ENCODE data around the gene CHMP5. TPM values are rescaled to one million over a fixed set of nuclear protein-coding genes. Genes with fewer than 3 reads are reported as not detected.

CHMP5 gene
- 68.2 to 91.4 TPM (median 79.5 TPM) in 5 replicates for total RNA-seq (2022; extraction: Qiagen RNA extraction; ENCODE audit: low read depth)

GRCh38 chr9:33264473-33265177 lies at the start of gene CHMP5, which contains the start of gene BAG1:
Gene CHMP5 (plus strand): TSS chr9:33265049. CDS start chr9:33265079, 30 bp downstream.
Gene BAG1 (minus strand): TSS chr9:33264708.

GRCh38 chr9:33239921-33240320 lies 24.9 kb upstream of the CHMP5 start, which contains the start of gene SPINK4:
Gene SPINK4 (plus strand): TSS chr9:33240167. CDS start chr9:33240209, 42 bp downstream.

GRCh38 chr9:33290247-33291030 lies 25.6 kb downstream of the CHMP5 start, which contains the start of gene NFX1:
Gene NFX1 (plus strand): TSS chr9:33290516. CDS start chr9:33290573, 57 bp downstream.

Other genes starting within 250 kb of the CHMP5 start
- gene DNAJA1, start 239.8 kb upstream of the CHMP5 start, total RNA-seq (2022; extraction: Qiagen RNA extraction; ENCODE audit: low read depth): 229 to 270 TPM (median 268 TPM) in 5 replicates
- gene SMU1, start 188.4 kb upstream of the CHMP5 start, total RNA-seq (2022; extraction: Qiagen RNA extraction; ENCODE audit: low read depth): 17.2 to 23.4 TPM (median 20.1 TPM) in 5 replicates
- gene B4GALT1, start 97.7 kb upstream of the CHMP5 start, total RNA-seq (2022; extraction: Qiagen RNA extraction; ENCODE audit: low read depth): 122 to 183 TPM (median 172 TPM) in 5 replicates
- not detected in 5 replicates for gene SPINK4, start 24.9 kb upstream of the CHMP5 start, total RNA-seq (2022; extraction: Qiagen RNA extraction; ENCODE audit: low read depth)
- 141 to 166 TPM (median 156 TPM) in 5 replicates for gene BAG1, start 341 bp upstream of the CHMP5 start, total RNA-seq (2022; extraction: Qiagen RNA extraction; ENCODE audit: low read depth)
- gene NFX1, start 25.5 kb downstream of the CHMP5 start, total RNA-seq (2022; extraction: Qiagen RNA extraction; ENCODE audit: low read depth): 27.4 to 30.4 TPM (median 30.3 TPM) in 5 replicates
- gene AQP7, start 137.5 kb downstream of the CHMP5 start, total RNA-seq (2022; extraction: Qiagen RNA extraction; ENCODE audit: low read depth): 0.35 to 0.74 TPM (median 0.53 TPM) in 5 replicates
- 15.9 to 27.5 TPM (median 22.9 TPM) in 5 replicates for gene AQP3, start 182.5 kb downstream of the CHMP5 start, total RNA-seq (2022; extraction: Qiagen RNA extraction; ENCODE audit: low read depth)
- 57.9 to 75.2 TPM (median 67.9 TPM) in 5 replicates for gene NOL6, start 208.9 kb downstream of the CHMP5 start, total RNA-seq (2022; extraction: Qiagen RNA extraction; ENCODE audit: low read depth)

All from A549 treated with RU486 at 1 μM for 4 hours (cell line).